ENCODE data around the gene THOC6.
"Not testable (repeated sequence)": the region's sequence is repeated elsewhere in the genome, so short reads cannot be mapped to it uniquely, and the experiment has no call there.

Gene THOC6

GRCh38 chr16:3050487-3050886 is 26.7 kb downstream of the THOC6 start:
- H3K79me2 ChIP-seq (ENCODE audit: insufficient read depth, low read length): no peaks in the 10 kb centered on the region
- TF ChIP-seq CTCF (IDR thresholded peaks at IDR 0.05; ENCODE audit: low read length) (no peak), EZH2 (IDR thresholded peaks at IDR 0.05; ENCODE audit: borderline replicate concordance, low read length) (no peak)
- no peaks in the 10 kb centered on the region for H4K20me1 ChIP-seq (ENCODE audit: insufficient read depth, low read length)
- no peaks in the 10 kb centered on the region for H3F3A ChIP-seq (ENCODE audit: insufficient read depth, low read length)
- no peak overlapping the region for H3K4me3 ChIP-seq (ENCODE audit: low read depth, low read length, poor library complexity, severe bottlenecking)
- no peak overlapping the region for H3K9ac ChIP-seq (ENCODE audit: low read length)
- no peak overlapping the region for H3K27ac ChIP-seq (ENCODE audit: low read depth, low read length, poor library complexity, severe bottlenecking)
- no peaks in the 10 kb centered on the region for H3K36me3 ChIP-seq (ENCODE audit: insufficient read depth, low read length)
- H3K9me3 ChIP-seq (ENCODE audit: low read length): no peaks in the 10 kb centered on the region
- no peaks in the 10 kb centered on the region for H3K9me2 ChIP-seq (ENCODE audit: low read depth, low read length)
- H2AFZ ChIP-seq (ENCODE audit: low read length): no peak overlapping the region
- H3K27me3 ChIP-seq (ENCODE audit: insufficient read depth, low read length): no peaks in the 10 kb centered on the region
- no peak overlapping the region for H3K4me2 ChIP-seq (ENCODE audit: low read length)
- peaks cover 11% of the 10 kb centered on the region for H3K4me1 ChIP-seq (ENCODE audit: insufficient read depth, low read length, severe bottlenecking)

GRCh38 chr16:3051009-3051408 is 27.2 kb downstream of the THOC6 start:
- H3K27ac ChIP-seq (ENCODE audit: low read depth, low read length, poor library complexity, severe bottlenecking): no peak overlapping the region
- no peaks in the 10 kb centered on the region for H3K79me2 ChIP-seq (ENCODE audit: insufficient read depth, low read length)
- H3K27me3 ChIP-seq (ENCODE audit: insufficient read depth, low read length): no peaks in the 10 kb centered on the region
- no peaks in the 10 kb centered on the region for H3F3A ChIP-seq (ENCODE audit: insufficient read depth, low read length)
- TF ChIP-seq CTCF (IDR thresholded peaks at IDR 0.05; ENCODE audit: low read length): no peak
- TF ChIP-seq EZH2 (IDR thresholded peaks at IDR 0.05; ENCODE audit: borderline replicate concordance, low read length): no peak
- no peak overlapping the region for H3K9ac ChIP-seq (ENCODE audit: low read length)
- no peaks in the 10 kb centered on the region for H3K9me3 ChIP-seq (ENCODE audit: low read length)
- no peak overlapping the region for H2AFZ ChIP-seq (ENCODE audit: low read length)
- H3K4me2 ChIP-seq (ENCODE audit: low read length): no peak overlapping the region
- no peaks in the 10 kb centered on the region for H3K9me2 ChIP-seq (ENCODE audit: low read depth, low read length)
- peaks cover 10% of the 10 kb centered on the region for H3K4me1 ChIP-seq (ENCODE audit: insufficient read depth, low read length, severe bottlenecking)
- H3K36me3 ChIP-seq (ENCODE audit: insufficient read depth, low read length): no peaks in the 10 kb centered on the region
- H4K20me1 ChIP-seq (ENCODE audit: insufficient read depth, low read length): no peaks in the 10 kb centered on the region
- H3K4me3 ChIP-seq (ENCODE audit: low read depth, low read length, poor library complexity, severe bottlenecking): no peak overlapping the region

GRCh38 chr16:3051494-3051893 is 27.7 kb downstream of the THOC6 start:
- no peaks in the 10 kb centered on the region for H3K9me3 ChIP-seq (ENCODE audit: low read length)
- no peak overlapping the region for H3K9ac ChIP-seq (ENCODE audit: low read length)
- H2AFZ ChIP-seq (ENCODE audit: low read length): no peak overlapping the region
- peaks cover 10% of the 10 kb centered on the region for H3K4me1 ChIP-seq (ENCODE audit: insufficient read depth, low read length, severe bottlenecking)
- H3K27ac ChIP-seq (ENCODE audit: low read depth, low read length, poor library complexity, severe bottlenecking): no peak overlapping the region
- no peaks in the 10 kb centered on the region for H3K79me2 ChIP-seq (ENCODE audit: insufficient read depth, low read length)
- H3F3A ChIP-seq (ENCODE audit: insufficient read depth, low read length): no peaks in the 10 kb centered on the region
- TF ChIP-seq EZH2 (IDR thresholded peaks at IDR 0.05; ENCODE audit: borderline replicate concordance, low read length) (no peak), CTCF (IDR thresholded peaks at IDR 0.05; ENCODE audit: low read length) (no peak)
- H3K4me3 ChIP-seq (ENCODE audit: low read depth, low read length, poor library complexity, severe bottlenecking): no peak overlapping the region
- H3K27me3 ChIP-seq (ENCODE audit: insufficient read depth, low read length): no peaks in the 10 kb centered on the region
- no peaks in the 10 kb centered on the region for H4K20me1 ChIP-seq (ENCODE audit: insufficient read depth, low read length)
- H3K9me2 ChIP-seq (ENCODE audit: low read depth, low read length): no peaks in the 10 kb centered on the region
- H3K4me2 ChIP-seq (ENCODE audit: low read length): no peak overlapping the region
- no peaks in the 10 kb centered on the region for H3K36me3 ChIP-seq (ENCODE audit: insufficient read depth, low read length)

- not testable (repeated sequence) for H3K9me2 ChIP-seq (ENCODE audit: low read depth, low read length)
Measured at GRCh38 chr16:3052571-3053329, 28.9 kb downstream of the THOC6 start.

GRCh38 chr16:3053330-3053710 is 29.5 kb downstream of the THOC6 start:
- not testable (repeated sequence) for H4K20me1 ChIP-seq (ENCODE audit: insufficient read depth, low read length); H2AFZ ChIP-seq (ENCODE audit: low read length); H3K4me2 ChIP-seq (ENCODE audit: low read length); H3F3A ChIP-seq (ENCODE audit: insufficient read depth, low read length); H3K27ac ChIP-seq (ENCODE audit: low read depth, low read length, poor library complexity, severe bottlenecking); H3K36me3 ChIP-seq (ENCODE audit: insufficient read depth, low read length); H3K4me3 ChIP-seq (ENCODE audit: low read depth, low read length, poor library complexity, severe bottlenecking); H3K27me3 ChIP-seq (ENCODE audit: insufficient read depth, low read length); H3K9me3 ChIP-seq (ENCODE audit: low read length); H3K9me2 ChIP-seq (ENCODE audit: low read depth, low read length); H3K9ac ChIP-seq (ENCODE audit: low read length); H3K79me2 ChIP-seq (ENCODE audit: insufficient read depth, low read length)
- H3K4me1 ChIP-seq (ENCODE audit: insufficient read depth, low read length, severe bottlenecking): peaks cover 12% of the 10 kb centered on the region

More at GRCh38 chr16:3052571-3053329, 28.9 kb downstream of the THOC6 start:
- H3K27me3 ChIP-seq (ENCODE audit: insufficient read depth, low read length); H3K9ac ChIP-seq (ENCODE audit: low read length); H3K4me3 ChIP-seq (ENCODE audit: low read depth, low read length, poor library complexity, severe bottlenecking); H3K79me2 ChIP-seq (ENCODE audit: insufficient read depth, low read length); H3K4me2 ChIP-seq (ENCODE audit: low read length); H3K9me3 ChIP-seq (ENCODE audit: low read length); H2AFZ ChIP-seq (ENCODE audit: low read length); H3K4me1 ChIP-seq (ENCODE audit: insufficient read depth, low read length, severe bottlenecking); H4K20me1 ChIP-seq (ENCODE audit: insufficient read depth, low read length); H3K27ac ChIP-seq (ENCODE audit: low read depth, low read length, poor library complexity, severe bottlenecking); H3K36me3 ChIP-seq (ENCODE audit: insufficient read depth, low read length); H3F3A ChIP-seq (ENCODE audit: insufficient read depth, low read length): not testable (repeated sequence)

Data from OCI-LY1 (cell line).